HepG2 (cell line): ENCODE data around the gene TULP3. TPM values are rescaled to one million over a fixed set of nuclear protein-coding genes. Genes with fewer than 3 reads are reported as not detected.
A peak's percentile ranks its signal among the peaks of the same experiment; 100 is the strongest.

Experiments used
- BCL6 ChIP-seq: IDR thresholded peaks from 2 replicates; pipeline ENCODE4 v1.6.1; 2016; ENCODE audit warnings: missing genetic modification reagents, missing compliant biosample characterization
- CCDC6 ChIP-seq: sonication (generic); formaldehyde crosslinking; IDR thresholded peaks from 2 replicates; pipeline ENCODE4 v1.8.1; 2022; ENCODE audit warnings: mild to moderate bottlenecking, missing genetic modification reagents, moderate library complexity
- ESRRA ChIP-seq: sonication (generic); formaldehyde crosslinking; IDR thresholded peaks from 2 replicates; pipeline ENCODE4 v1.5.1; 2020; ENCODE audit warnings: mild to moderate bottlenecking, low read depth, missing genetic modification reagents
- EZH2 ChIP-seq: conservative IDR thresholded peaks from 2 replicates; pipeline ENCODE4 v1.6.1; 2012; ENCODE audit warnings: mild to moderate bottlenecking, low read depth, low read length, moderate library complexity
- GATA4 ChIP-seq: sonication (generic); IDR thresholded peaks from 2 replicates; pipeline ENCODE4 v1.6.1; 2016; ENCODE audit warnings: antibody characterized with exemption, low read depth, borderline replicate concordance
- HMG20B ChIP-seq: conservative IDR thresholded peaks from 2 replicates; pipeline ENCODE4 v1.6.1; 2016; ENCODE audit warnings: missing genetic modification reagents, missing compliant biosample characterization
- HOXA7 ChIP-seq: sonication (generic); formaldehyde crosslinking; IDR thresholded peaks from 2 replicates; pipeline ENCODE4 v1.8.1; 2022; ENCODE audit warnings: mild to moderate bottlenecking, missing genetic modification reagents, moderate library complexity
- KDM4B ChIP-seq: sonication (generic); formaldehyde crosslinking; IDR thresholded peaks from 2 replicates; pipeline ENCODE4 v1.4.0; 2020; ENCODE audit warnings: missing genetic modification reagents
- MAFG ChIP-seq: sonication (generic); formaldehyde crosslinking; IDR thresholded peaks from 2 replicates; pipeline ENCODE4 v1.5.1; 2020; ENCODE audit warnings: mild to moderate bottlenecking, missing genetic modification reagents
- NFIC ChIP-seq: IDR thresholded peaks from 2 replicates; pipeline ENCODE4 v1.6.1; 2012; ENCODE audit warnings: mild to moderate bottlenecking, low read length, inconsistent platforms
- POLR2A ChIP-seq, 2 experiments: IDR thresholded peaks; 2 replicates each; pipeline ENCODE4 v1.6.1; 2011; ENCODE audit warnings: low read depth in 2 of 2, low read length in 2 of 2, mild to moderate bottlenecking in 1 of 2, moderate library complexity in 1 of 2; ENCODE audit not compliant: insufficient read depth in 1 of 2
- SMAD1 ChIP-seq: sonication (generic); formaldehyde crosslinking; IDR thresholded peaks from 2 replicates; pipeline ENCODE4 v1.4.0; 2020; ENCODE audit warnings: missing genetic modification reagents, low read depth, mild to moderate bottlenecking, borderline replicate concordance
- TCF7 ChIP-seq: sonication (generic); IDR thresholded peaks from 2 replicates; pipeline ENCODE4 v1.6.1; 2016; ENCODE audit warnings: antibody characterized with exemption, low read depth
- TSC22D2 ChIP-seq: sonication (generic); formaldehyde crosslinking; IDR thresholded peaks from 2 replicates; pipeline ENCODE4 v1.5.1; 2020; ENCODE audit warnings: missing genetic modification reagents, mild to moderate bottlenecking, borderline replicate concordance
- ZFP36L2 ChIP-seq: sonication (generic); formaldehyde crosslinking; IDR thresholded peaks from 2 replicates; pipeline ENCODE4 v1.4.0; 2020; ENCODE audit warnings: missing genetic modification reagents
- ZKSCAN8 ChIP-seq: IDR thresholded peaks from 2 replicates; pipeline ENCODE4 v1.6.1; 2016; ENCODE audit warnings: borderline replicate concordance, missing genetic modification reagents, missing compliant biosample characterization
- ZNF10 ChIP-seq: sonication (generic); formaldehyde crosslinking; IDR thresholded peaks from 2 replicates; pipeline ENCODE4 v1.4.0; 2020; ENCODE audit warnings: mild to moderate bottlenecking, low read depth, missing genetic modification reagents, borderline replicate concordance
- ZNF30 ChIP-seq: sonication (generic); formaldehyde crosslinking; IDR thresholded peaks from 2 replicates; pipeline ENCODE4 v1.5.0; 2020; ENCODE audit warnings: mild to moderate bottlenecking, missing genetic modification reagents
- ZNF317 ChIP-seq: sonication (generic); formaldehyde crosslinking; IDR thresholded peaks from 2 replicates; pipeline ENCODE4 v1.5.0; 2020; ENCODE audit warnings: mild to moderate bottlenecking, missing genetic modification reagents
- ZNF446 ChIP-seq: sonication (generic); formaldehyde crosslinking; IDR thresholded peaks from 2 replicates; pipeline ENCODE4 v1.5.0; 2020; ENCODE audit warnings: mild to moderate bottlenecking, missing genetic modification reagents
- ZNF615 ChIP-seq: sonication (generic); formaldehyde crosslinking; IDR thresholded peaks from 2 replicates; pipeline ENCODE4 v1.5.0; 2020; ENCODE audit warnings: mild to moderate bottlenecking, missing genetic modification reagents, borderline replicate concordance
- ZNF772 ChIP-seq: sonication (generic); formaldehyde crosslinking; IDR thresholded peaks from 2 replicates; pipeline ENCODE4 v1.5.0; 2020; ENCODE audit warnings: mild to moderate bottlenecking, missing genetic modification reagents
- ZSCAN20 ChIP-seq: sonication (generic); formaldehyde crosslinking; IDR thresholded peaks from 2 replicates; pipeline ENCODE4 v1.4.0; 2020; ENCODE audit warnings: missing genetic modification reagents, mild to moderate bottlenecking, borderline replicate concordance
- polyA plus RNA-seq, 8 experiments: library from polyadenylated mRNA; depleted of rRNA in 3 of 8; stranded (reverse) in 7 of 8; unstranded in 1 of 8; fragments of >200 nt; fragmentation: Illumina TruSeq in 4 of 8; extraction: Trizol in 4 of 8; gene quantifications; 2 replicates each; pipeline versions ENCODE4 v1.2.1 to v1.2.3, GENCODE V29; 2011 to 2016; ENCODE audit warnings: low read depth in 4 of 8, missing spikeins in 1 of 8, mixed read lengths in 1 of 8; ENCODE audit not compliant: insufficient read depth in 1 of 8
- total RNA-seq, 5 experiments: library from RNA; depleted of rRNA; stranded (reverse); fragments of >200 nt; fragmentation: Illumina TruSeq; extraction: Trizol; gene quantifications; 2 replicates each; pipeline ENCODE4 v1.2.3, GENCODE V29; 2016; ENCODE audit warnings: low read depth in 1 of 5
- TF ChIP-seq, protein P1 (sequence below): sonication (generic); formaldehyde crosslinking; IDR thresholded peaks from 2 replicates; pipeline ENCODE4 v1.8.0; 2022; ENCODE audit warnings: mild to moderate bottlenecking, missing genetic modification reagents, borderline replicate concordance
- TF ChIP-seq, protein P2 (sequence below): sonication (generic); formaldehyde crosslinking; IDR thresholded peaks from 2 replicates; pipeline ENCODE4 v1.4.0; 2020; ENCODE audit warnings: missing genetic modification reagents, borderline replicate concordance
- TF ChIP-seq, protein P3 (sequence below): sonication (generic); formaldehyde crosslinking; IDR thresholded peaks from 2 replicates; pipeline ENCODE4 v1.5.0; 2020; ENCODE audit warnings: missing genetic modification reagents

The TULP3 gene
- total and polyA plus RNA-seq, 2 of the 13 experiments (the other 11 are each of a cell fraction or from before 2014, with no cell fraction given) = 11.2 to 13.2 TPM

DNA sequence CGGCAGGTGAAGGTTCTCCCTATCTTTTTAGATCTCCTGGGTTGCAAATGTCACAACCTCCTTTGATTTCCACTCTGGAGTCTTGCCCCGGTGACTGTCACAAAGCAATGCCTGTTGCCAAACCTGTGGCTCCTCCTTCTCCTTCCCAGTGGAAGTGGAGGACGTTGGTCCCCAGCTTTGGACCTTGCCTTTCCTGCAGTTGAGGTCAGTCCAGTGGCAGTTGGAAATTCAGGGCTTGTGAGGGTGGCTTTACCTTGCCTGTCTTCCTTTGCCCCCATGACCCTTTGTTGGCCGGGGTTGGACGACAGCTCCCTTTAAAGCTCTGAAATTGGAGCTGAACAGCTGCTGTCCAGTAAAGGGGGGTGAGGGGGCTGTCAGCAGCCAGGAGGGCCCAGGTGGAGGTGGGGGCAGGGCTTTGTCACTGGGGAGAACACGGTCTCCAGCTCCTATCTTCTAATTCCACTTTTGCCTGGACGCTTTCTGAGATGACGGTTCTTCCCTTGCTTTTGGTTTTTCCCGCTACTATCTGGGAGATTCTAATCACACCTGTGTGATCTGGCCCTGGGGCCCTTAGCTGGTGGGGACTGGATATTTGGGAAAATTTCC lies 72.6 kb downstream of the TULP3 start (continued):
- TF ChIP-seq HOXA7 (CRISPR knock-in tag) (no peak), ZKSCAN8 (no peak; the same call in 1 of the 2 replicates), ZNF317 (peak; percentile 30; the same call in 1 of the 2 replicates), NFIC (peak; percentile 22; the same call in 1 of the 2 replicates), GATA4 (no peak), ZSCAN20 (CRISPR knock-in tag) (no peak), TSC22D2 (CRISPR knock-in tag) (no peak), BCL6 (CRISPR knock-in tag) (peak; percentile 55), CCDC6 (CRISPR knock-in tag) (no peak), POLR2A (IDR thresholded peaks at IDR 0.05; ENCODE audit: insufficient read depth in 1 of 2, low read depth in 2 of 2, low read length in 2 of 2) (peak in 1 of 2 experiments; percentile 67; a peak in 1 of 4 replicates), ZNF10 (CRISPR knock-in tag) (no peak), ZNF772 (peak; percentile 74; the same call in 1 of the 2 replicates), HMG20B (peak; percentile 60), EZH2 (no peak), ZNF615 (CRISPR knock-in tag) (no peak), ZNF30 (CRISPR knock-in tag) (no peak), SMAD1 (no peak), TCF7 (peak; percentile 87), ESRRA (CRISPR knock-in tag) (peak; percentile 90), ZFP36L2 (CRISPR knock-in tag) (no peak), ZNF446 (no peak), MAFG (CRISPR knock-in tag) (no peak), KDM4B (CRISPR knock-in tag) (no peak)
- TF ChIP-seq, protein P1, sequence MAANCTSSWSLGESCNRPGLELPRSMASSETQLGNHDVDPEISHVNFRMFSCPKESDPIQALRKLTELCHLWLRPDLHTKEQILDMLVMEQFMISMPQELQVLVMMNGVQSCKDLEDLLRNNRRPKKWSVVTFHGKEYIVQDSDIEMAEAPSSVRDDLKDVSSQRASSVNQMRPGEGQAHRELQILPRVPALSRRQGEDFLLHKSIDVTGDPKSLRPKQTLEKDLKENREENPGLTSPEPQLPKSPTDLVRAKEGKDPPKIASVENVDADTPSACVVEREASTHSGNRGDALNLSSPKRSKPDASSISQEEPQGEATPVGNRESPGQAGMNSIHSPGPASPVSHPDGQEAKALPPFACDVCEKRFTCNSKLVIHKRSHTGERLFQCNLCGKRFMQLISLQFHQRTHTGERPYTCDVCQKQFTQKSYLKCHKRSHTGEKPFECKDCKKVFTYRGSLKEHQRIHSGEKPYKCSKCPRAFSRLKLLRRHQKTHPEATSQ (CRISPR knock-in tag) = no peak; the same call in 1 of the 2 replicates
- TF ChIP-seq, protein P2, sequence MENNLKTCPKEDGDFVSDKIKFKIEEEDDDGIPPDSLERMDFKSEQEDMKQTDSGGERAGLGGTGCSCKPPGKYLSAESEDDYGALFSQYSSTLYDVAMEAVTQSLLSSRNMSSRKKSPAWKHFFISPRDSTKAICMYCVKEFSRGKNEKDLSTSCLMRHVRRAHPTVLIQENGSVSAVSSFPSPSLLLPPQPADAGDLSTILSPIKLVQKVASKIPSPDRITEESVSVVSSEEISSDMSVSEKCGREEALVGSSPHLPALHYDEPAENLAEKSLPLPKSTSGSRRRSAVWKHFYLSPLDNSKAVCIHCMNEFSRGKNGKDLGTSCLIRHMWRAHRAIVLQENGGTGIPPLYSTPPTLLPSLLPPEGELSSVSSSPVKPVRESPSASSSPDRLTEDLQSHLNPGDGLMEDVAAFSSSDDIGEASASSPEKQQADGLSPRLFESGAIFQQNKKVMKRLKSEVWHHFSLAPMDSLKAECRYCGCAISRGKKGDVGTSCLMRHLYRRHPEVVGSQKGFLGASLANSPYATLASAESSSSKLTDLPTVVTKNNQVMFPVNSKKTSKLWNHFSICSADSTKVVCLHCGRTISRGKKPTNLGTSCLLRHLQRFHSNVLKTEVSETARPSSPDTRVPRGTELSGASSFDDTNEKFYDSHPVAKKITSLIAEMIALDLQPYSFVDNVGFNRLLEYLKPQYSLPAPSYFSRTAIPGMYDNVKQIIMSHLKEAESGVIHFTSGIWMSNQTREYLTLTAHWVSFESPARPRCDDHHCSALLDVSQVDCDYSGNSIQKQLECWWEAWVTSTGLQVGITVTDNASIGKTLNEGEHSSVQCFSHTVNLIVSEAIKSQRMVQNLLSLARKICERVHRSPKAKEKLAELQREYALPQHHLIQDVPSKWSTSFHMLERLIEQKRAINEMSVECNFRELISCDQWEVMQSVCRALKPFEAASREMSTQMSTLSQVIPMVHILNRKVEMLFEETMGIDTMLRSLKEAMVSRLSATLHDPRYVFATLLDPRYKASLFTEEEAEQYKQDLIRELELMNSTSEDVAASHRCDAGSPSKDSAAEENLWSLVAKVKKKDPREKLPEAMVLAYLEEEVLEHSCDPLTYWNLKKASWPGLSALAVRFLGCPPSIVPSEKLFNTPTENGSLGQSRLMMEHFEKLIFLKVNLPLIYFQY (CRISPR knock-in tag) = no peak
- TF ChIP-seq, protein P3, sequence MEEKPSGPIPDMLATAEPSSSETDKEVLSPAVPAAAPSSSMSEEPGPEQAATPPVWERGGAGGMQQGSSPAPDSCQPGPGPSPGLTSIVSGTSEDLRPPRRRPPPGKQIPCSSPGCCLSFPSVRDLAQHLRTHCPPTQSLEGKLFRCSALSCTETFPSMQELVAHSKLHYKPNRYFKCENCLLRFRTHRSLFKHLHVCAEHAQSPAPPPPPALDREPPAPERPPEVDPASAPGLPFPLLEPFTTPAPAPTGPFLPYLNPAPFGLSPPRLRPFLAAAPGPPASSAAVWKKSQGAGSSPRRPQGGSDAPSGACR = 0 out of 2 replicates have a peak, but pooled peaks have one; percentile 27
